Frontal cortex (tissue), 4 donors: ENCODE data around the gene UPK1A. TPM values are rescaled to one million over a fixed set of nuclear protein-coding genes. Genes with fewer than 3 reads are reported as not detected.
A peak's percentile ranks its signal among the peaks of the same experiment; 100 is the strongest.
"Not testable (repeated sequence)": the region's sequence is repeated elsewhere in the genome, so short reads cannot be mapped to it uniquely, and the experiment has no call there.

Experiments
- DNase-seq, 2 donors: peaks; one replicate each; pipeline ENCODE4 v3.0.0; 2012; ENCODE audit warnings: low spot score in 2 of 2
- FAIRE-seq: peaks from 2 replicates; lab custom pipeline; 2012; peaks lifted over from hg19 to GRCh38; lab: Jason Lieb, UNC
- total RNA-seq: library from RNA; depleted of rRNA; stranded (reverse); fragments of >200 nt; gene quantifications from one replicate; pipeline ENCODE4 v1.2.3, GENCODE V29; 2014
- donor health status: control.
- donor health status: control.
- donor health status: control.

UPK1A gene
- total RNA-seq, 1 donor from 2014 or later = not detected

DNA sequence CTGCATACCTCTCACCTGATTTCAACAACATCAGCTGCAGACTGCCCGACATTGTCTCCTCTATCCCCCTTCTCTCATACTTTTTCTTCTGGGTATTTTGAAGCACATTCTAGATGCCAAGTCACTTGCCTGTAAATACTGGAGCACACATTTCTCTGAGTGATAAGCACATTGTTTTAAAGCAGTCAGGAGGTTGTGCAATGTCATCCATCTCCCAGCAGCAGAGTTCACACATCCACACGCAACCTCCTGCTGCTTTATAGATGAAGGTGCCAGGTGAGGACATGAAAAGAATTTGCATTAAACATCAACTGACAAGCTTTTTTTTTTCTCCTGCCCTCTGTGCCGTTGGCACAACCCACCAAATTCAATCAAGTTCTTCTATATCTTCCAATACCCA lies 5.5 kb downstream of the UPK1A start:
- FAIRE-seq (no peak), DNase-seq (no peak)

GRCh38 chr19:35673121-35673804 lies 6.9 kb downstream of the UPK1A start:
- no peak for FAIRE-seq
- no peak for DNase-seq

- DNase-seq (no peak), FAIRE-seq (no peak)
Observed at GRCh38 chr19:35675589-35676140, 9.3 kb downstream of the UPK1A start.

DNA sequence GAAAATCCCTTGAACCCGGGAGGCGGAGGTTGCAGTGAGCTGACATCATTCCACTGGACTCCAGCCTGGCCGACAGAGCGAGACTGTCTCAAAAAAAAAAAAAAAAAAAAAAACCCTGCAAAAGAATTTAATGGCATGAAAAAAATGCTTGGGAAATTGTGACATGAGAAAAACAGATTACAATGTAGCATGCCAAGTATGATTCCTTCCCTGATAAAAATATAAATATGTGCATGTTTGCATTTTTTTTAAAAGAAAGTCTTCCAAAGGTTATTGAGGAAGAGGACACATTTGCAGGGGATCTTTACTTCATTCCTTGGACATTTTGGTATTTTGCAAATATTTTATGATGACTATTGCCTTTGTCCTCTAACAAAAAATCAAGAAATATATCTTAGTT lies 23.5 kb downstream of the UPK1A start:
- no peak for DNase-seq
- no peak for FAIRE-seq

GRCh38 chr19:35691106-35691505 lies 24.8 kb downstream of the UPK1A start:
- DNase-seq, FAIRE-seq: not testable (repeated sequence)

GRCh38 chr19:35692010-35692409 lies 25.7 kb downstream of the UPK1A start:
- no peak for DNase-seq
- FAIRE-seq = no peak

DNA sequence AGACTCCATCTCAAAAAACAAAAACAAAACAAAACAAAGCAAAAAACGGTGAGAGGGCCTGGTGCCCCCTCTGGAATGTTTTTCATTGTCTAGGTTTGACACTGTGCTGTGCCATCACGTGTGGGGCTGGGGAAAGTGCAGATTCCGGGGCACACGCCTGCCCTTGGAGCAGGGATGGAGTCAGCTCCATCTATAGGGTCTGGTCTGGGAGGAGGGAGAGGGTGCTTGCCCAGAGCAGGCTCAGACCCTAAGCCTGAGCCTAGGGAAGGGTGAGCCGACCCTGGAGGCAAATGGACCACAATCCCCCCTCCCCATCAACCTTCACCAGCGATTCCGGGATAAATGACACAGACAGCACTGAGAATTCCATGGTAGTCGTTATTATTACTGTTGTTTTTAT lies 27.1 kb downstream of the UPK1A start:
- DNase-seq (no peak), FAIRE-seq (no peak)

- FAIRE-seq = no peak
- peak; percentile 78 to 87 for DNase-seq
Observed at GRCh38 chr19:35693835-35694599, 27.7 kb downstream of the UPK1A start.

- FAIRE-seq = no peak
- DNase-seq = no peak
Observed at GRCh38 chr19:35695895-35696422, 29.6 kb downstream of the UPK1A start.

- DNase-seq = no peak
- FAIRE-seq = no peak
Observed at GRCh38 chr19:35696835-35697234, 30.5 kb downstream of the UPK1A start.

DNA sequence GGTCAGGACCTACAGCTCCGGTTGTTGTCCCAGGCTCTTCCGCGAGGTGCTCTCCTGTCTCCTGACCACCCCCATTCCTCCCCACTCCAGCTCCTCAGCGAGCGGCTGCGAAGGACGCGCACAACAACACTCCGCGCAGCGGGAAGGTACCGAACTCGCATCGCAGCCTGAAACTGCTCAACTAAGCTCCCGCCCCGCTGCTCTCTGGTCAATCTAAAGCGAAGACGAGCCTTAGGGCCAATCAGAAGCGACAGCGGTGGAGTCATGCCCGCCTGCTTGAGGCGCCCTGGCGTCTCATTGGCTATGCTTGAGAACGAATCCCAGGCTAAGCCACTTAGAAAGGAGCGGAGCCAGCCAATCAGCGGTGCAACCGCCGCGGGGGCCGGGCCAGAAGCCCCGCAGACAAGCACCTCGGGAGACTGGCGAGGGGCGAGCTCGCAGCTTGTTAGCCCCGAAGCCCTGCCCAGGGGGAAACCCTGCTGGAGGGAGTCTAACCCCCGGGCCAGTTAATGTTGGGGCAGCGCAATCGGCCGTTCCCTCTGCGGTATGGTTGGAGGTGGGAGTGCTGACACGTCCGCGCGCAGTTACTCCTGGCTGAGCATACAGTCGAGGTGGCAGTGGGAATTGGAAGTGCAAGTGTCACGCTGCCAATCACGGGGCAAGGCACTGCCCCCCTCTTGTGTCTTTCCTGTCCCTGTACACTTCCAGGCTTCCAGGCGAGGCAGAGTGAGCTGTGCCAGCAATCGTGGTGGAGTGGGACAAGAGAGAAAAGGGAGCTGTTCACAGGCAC lies 36.1 kb downstream of the UPK1A start:
- peak; percentile 81 for FAIRE-seq
- DNase-seq = peak; percentile 91 to 97

DNA sequence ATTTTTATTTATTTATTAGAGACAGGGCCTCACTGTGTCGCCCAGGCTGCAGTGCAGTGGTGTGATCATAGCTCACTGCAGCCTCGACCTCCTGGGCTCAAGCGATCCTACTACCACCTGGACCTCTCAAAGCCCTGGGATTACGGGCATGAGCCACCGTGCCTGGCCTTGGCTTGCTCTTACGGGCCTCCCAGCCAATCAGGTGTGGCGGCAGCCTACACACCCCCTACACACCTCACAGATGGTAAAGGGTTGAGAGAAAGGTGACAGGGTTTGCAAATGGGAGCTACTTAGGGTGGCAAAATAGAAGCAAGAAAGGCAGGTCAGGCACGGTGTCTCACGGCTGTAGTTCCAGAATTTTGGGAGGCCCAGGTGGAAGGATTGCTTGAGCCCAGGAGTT lies 37.0 kb downstream of the UPK1A start:
- FAIRE-seq (no peak), DNase-seq (no peak)

GRCh38 chr19:35704218-35704617 lies 37.9 kb downstream of the UPK1A start, which contains the start of gene ZBTB32:
Gene ZBTB32 (plus strand): TSS chr19:35704558. CDS start chr19:35714627, 10,069 bp downstream.
- no peak for DNase-seq
- no peak for FAIRE-seq

DNA sequence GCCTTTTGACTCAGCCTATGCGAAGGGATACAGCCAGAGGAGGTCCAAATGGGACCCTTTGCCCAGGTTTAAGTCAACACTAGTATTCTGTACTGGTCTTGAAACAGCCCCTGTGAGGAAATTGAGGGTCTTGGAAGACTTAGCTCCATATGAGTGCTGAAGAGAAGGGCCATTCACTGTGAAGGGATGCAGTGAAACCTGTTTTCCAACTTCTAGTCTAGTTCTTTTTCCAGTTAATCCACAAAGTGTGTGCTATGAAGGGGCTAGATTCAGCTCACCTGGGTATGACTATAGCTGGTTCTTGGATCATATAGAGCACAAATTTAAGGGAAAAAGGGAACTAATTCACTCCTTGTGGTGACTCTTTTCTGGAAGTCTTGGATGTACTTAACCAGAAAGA lies 42.1 kb downstream of the UPK1A start:
- DNase-seq = no peak
- FAIRE-seq = no peak

GRCh38 chr19:35710784-35711723 lies 44.7 kb downstream of the UPK1A start:
- FAIRE-seq (no peak), DNase-seq (no peak)

DNA sequence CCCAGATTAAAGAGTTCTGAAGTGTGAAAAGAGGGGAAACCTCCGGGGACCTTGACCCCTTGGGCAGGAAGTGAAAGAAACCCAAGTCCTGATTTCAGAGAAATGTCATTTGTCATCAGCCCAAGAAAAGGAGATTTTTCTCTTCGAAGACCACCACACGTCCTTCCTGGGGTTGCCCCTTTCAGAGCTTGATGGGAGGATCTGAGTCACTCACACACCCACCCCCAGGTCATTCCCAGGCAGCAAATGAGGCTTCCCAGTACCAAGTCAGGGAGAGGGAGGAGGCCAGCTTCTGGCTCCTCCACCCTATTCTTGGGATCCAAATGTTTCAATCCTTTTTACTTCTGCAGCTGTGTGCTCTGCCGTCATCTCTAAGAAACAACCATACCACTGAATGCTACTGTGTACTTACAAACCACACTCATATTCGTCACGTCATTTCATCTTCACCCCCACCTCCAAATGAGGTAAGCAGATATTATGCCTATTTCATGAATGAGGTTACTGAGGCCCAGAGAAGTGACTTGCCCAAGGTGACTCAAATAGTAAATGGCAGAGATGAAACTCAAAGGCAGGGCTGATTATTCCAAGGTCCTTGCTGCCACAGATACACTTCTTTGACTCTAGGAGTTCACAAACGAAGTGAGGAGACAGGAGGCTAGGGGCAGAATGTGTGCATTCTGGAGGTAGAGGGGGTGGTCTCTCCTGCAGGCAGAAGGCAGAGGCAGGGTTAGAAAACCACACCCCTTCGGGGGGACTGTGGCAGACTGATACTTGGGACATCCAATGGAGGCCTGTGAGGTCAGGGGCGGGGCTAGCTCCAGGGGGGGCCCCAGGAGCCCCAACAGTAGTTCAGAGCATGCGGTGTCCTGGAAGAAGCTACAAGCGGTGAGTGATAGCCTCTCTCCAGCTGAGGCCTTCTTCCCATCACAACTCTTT lies 46.5 kb downstream of the UPK1A start:
- FAIRE-seq (no peak), DNase-seq (no peak)

- DNase-seq = no peak
- no peak for FAIRE-seq
Observed at GRCh38 chr19:35713506-35713850, 47.2 kb downstream of the UPK1A start.

- FAIRE-seq = no peak
- DNase-seq = no peak
Observed at GRCh38 chr19:35713904-35714495, 47.7 kb downstream of the UPK1A start.
